ENCODE results near the gene NFYC.

NFYC gene

GRCh38 chr1:40818264-40818961 is 126.9 kb downstream of the NFYC start:
- in situ Hi-C loops (cut with MboI; ENCODE audit: low sequenced_read_pairs): no loop called here

- in situ Hi-C loops (cut with MboI; ENCODE audit: low sequenced_read_pairs): no loop called here
Observed at GRCh38 chr1:40819101-40819500, 127.6 kb downstream of the NFYC start.

- in situ Hi-C loops (cut with MboI; ENCODE audit: low sequenced_read_pairs): no loop called here
Observed at GRCh38 chr1:40820251-40820797, 128.8 kb downstream of the NFYC start.

All from HL-60/S4 treated with phorbol 12-myristate 13-acetate at 8.2 ng/mL for 4 days and 3 days (cell line).